Memory B cell (primary cell): ENCODE results near the gene GARIN6.
"Not testable (repeated sequence)": the region's sequence is repeated elsewhere in the genome, so short reads cannot be mapped to it uniquely, and the experiment has no call there.

Experiments used
- ATAC-seq: fragments of 150-1000 bp; cut with Tn5 transposase; 2 replicates; pipeline ENCODE4 v1.10.0; 2021; ENCODE audit warnings: low read depth, mild to moderate bottlenecking, moderate library complexity
- DNase-seq, 2 donors: peaks; one replicate each; pipeline ENCODE4 v3.0.0; 2022; ENCODE audit warnings: low spot score in 2 of 2
- H3K27ac Mint-ChIP-seq: one replicate; pipeline ENCODE4 v1.8.0; 2022; ENCODE audit warnings: mild to moderate bottlenecking, moderate library complexity, mixed read lengths
- H3K27me3 Mint-ChIP-seq: one replicate; pipeline ENCODE4 v1.8.0; 2022; ENCODE audit warnings: mixed read lengths
- H3K36me3 Mint-ChIP-seq: one replicate; pipeline ENCODE4 v1.8.0; 2022; ENCODE audit warnings: mild to moderate bottlenecking, mixed read lengths
- H3K4me1 Mint-ChIP-seq: one replicate; pipeline ENCODE4 v1.8.0; 2022; ENCODE audit warnings: mixed read lengths
- H3K4me3 Mint-ChIP-seq: one replicate; pipeline ENCODE4 v1.8.0; 2022; ENCODE audit warnings: mild to moderate bottlenecking, moderate library complexity, mixed read lengths
- H3K9me3 Mint-ChIP-seq: one replicate; pipeline ENCODE4 v1.8.0; 2022; ENCODE audit warnings: mixed read lengths

The GARIN6 gene

DNA sequence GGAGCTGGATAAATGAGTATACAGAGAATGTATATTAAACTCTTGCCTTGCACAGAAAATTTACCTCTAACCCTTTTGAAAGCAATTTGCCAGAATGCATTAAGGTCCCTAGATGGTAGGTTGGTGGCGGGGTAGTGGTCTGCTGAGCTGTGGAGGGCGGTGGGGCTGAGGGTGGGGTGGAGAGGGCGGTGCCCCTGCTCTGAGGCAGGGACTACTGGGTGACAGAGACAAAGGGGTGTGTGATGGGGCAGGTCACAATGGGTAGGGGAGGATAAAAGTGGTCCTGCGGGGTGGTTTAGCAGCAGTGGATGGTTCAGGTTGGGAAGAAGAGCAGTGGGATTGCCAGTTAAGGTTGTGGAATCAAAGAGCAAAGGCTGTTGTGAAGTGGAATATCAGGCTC, at the start of gene GARIN6:
Gene GARIN6, plus strand, starts transcription at position 301 of the 400 bp plus-strand sequence. CDS start 422 bp downstream, outside the sequence.
- no peak within 1 kb of the TSS for H3K27ac Mint-ChIP-seq
- DNase-seq (no peak), ATAC-seq (no peak)
- H3K27me3 Mint-ChIP-seq: no peaks in the 10 kb centered on the region
- no peaks in the 10 kb centered on the region for H3K36me3 Mint-ChIP-seq
- H3K4me3 Mint-ChIP-seq: no peak within 1 kb of the TSS
- no peaks in the 10 kb centered on the region for H3K9me3 Mint-ChIP-seq
- H3K4me1 Mint-ChIP-seq: no peaks in the 10 kb centered on the region

GRCh38 chr12:99598785-99599184, 48.8 kb upstream of the GARIN6 start:
- ATAC-seq (no peak), DNase-seq (no peak)
- Mint-ChIP-seq H3K9me3 (peaks cover 1% of the 10 kb centered on the region), H3K4me3 (no peak overlapping the region), H3K27ac (no peak overlapping the region), H3K4me1 (no peaks in the 10 kb centered on the region), H3K27me3 (no peaks in the 10 kb centered on the region), H3K36me3 (no peaks in the 10 kb centered on the region)

DNA sequence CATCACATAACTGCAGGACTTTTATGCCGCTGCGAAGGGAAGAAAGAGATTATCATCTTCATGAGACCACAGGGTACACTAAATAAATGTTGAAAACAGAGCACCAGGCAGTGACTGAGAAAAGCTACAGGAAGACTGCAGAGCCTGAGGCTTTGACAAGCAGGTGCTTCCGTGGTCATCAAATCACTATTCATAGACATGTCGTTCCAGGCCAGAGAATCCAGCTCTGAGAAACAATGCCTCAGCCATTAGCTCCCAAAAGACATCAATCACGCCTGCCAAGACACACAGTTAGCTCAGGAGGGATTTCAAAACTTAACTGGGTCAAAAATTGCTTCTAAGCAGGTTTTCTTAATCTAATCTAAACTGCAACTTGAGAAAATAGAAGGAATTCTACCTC, 47.2 kb upstream of the GARIN6 start:
- H3K36me3 Mint-ChIP-seq: no peaks in the 10 kb centered on the region
- no peak for DNase-seq
- H3K4me3 Mint-ChIP-seq: no peak overlapping the region

DNA sequence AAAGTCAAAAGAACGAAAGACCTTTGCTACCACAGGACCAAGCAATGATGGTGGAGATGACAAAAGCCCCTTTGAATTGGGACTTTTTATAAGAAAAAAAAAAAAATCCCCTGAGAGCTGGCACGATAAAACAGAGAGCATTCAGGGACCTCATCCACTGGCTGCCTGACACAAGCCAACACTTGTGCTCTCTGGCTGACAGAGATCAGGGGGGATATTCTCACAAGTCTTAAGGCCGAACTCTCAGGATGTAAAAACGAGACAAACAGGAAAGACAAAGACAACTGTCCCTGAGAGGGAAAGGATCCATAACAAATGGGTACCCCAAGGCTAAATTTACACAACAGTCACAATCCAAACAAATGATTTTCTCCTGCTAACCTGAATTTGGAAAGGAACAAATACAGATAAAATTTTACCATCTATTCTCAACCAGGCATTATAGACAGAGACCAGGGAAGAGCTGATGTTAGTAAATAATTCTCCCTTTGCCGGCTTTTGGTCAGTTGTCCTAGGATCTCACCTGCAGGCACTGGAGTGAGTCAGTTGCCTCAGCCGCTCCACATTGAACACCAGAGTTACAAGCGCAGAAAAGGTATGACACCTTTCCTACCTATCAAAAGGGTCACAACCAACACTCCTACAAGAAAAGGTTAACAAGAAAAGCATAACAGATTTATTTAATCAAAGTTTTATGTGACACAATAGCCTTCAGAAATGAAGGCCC, 37.9 kb upstream of the GARIN6 start:
- H3K27ac Mint-ChIP-seq: no peak overlapping the region
- no peaks in the 10 kb centered on the region for H3K27me3 Mint-ChIP-seq
- no peaks in the 10 kb centered on the region for H3K36me3 Mint-ChIP-seq
- ATAC-seq (no peak), DNase-seq (no peak)
- no peak overlapping the region for H3K4me3 Mint-ChIP-seq
- no peaks in the 10 kb centered on the region for H3K9me3 Mint-ChIP-seq
- no peaks in the 10 kb centered on the region for H3K4me1 Mint-ChIP-seq

More for the DNA sequence above, 47.2 kb upstream of the GARIN6 start:
- no peak for ATAC-seq
- H3K27me3 Mint-ChIP-seq: no peaks in the 10 kb centered on the region
- H3K9me3 Mint-ChIP-seq: peaks cover 1% of the 10 kb centered on the region
- H3K4me1 Mint-ChIP-seq: no peaks in the 10 kb centered on the region
- H3K27ac Mint-ChIP-seq: no peak overlapping the region

DNA sequence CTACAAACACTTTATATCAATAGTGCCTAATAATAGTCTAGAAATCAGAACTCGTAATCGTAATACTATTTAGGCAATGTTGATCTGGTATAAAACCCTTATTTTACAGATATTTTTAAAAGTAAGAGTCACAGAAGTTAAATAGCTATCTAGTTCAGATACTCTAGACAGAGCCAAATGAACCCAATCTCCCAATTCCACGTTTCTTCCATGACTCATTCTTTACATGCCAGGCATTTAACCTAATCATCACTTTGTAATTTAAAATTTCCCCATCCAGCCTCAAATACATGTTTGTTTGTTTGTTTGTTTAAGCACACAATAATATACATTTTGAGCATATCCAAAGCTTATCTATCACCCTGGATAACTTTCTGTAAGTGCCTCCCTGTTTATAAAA, 36.4 kb upstream of the GARIN6 start:
- ATAC-seq (no peak), DNase-seq (no peak)
- Mint-ChIP-seq H3K4me1 (no peaks in the 10 kb centered on the region), H3K4me3 (no peak overlapping the region), H3K9me3 (no peaks in the 10 kb centered on the region), H3K27ac (no peak overlapping the region), H3K27me3 (no peaks in the 10 kb centered on the region), H3K36me3 (no peaks in the 10 kb centered on the region)

DNA sequence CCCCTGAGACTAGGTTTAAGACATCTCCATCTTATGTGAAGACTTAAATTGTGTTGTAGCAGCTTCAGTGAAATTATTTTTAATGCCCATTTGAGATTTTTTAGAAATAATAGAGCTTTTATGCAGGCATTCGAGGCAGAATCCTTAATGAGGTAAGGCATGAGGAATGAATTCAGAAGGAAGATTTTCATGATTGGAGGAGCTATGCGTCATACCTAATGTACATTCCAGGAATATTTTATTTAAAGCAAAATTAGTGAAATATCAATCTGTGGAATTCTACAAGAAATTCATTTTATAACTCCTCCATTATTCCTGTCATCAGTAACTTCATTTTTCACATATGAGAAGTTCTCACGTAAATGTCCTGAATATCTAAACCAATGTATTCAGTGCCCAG, 36.0 kb upstream of the GARIN6 start:
- H3K27ac Mint-ChIP-seq: no peak overlapping the region
- H3K9me3 Mint-ChIP-seq: no peaks in the 10 kb centered on the region
- ATAC-seq: no peak
- no peak for DNase-seq
- no peak overlapping the region for H3K4me3 Mint-ChIP-seq
- no peaks in the 10 kb centered on the region for H3K4me1 Mint-ChIP-seq
- no peaks in the 10 kb centered on the region for H3K36me3 Mint-ChIP-seq
- no peaks in the 10 kb centered on the region for H3K27me3 Mint-ChIP-seq

DNA sequence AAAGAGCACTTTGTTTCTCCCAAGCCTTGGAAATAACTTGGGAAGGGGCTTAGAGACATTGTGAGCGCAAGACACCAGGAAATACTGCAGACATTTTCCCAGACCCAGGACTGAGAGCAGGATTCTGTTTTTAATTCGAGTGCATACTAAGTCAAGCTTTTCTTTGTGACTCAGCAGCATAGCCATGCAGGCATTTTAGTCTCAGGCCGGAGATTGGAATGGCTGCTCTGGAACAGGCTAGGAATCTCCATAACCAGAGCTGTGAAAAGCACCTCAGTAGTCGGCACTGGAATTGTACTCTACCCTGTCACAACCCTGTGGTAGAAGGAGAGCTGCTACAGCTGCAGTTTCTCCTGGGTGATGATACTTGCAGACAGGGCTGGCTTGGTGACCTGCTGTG, 28.9 kb upstream of the GARIN6 start:
- H3K4me1 Mint-ChIP-seq: no peaks in the 10 kb centered on the region
- ATAC-seq (no peak), DNase-seq (no peak)
- H3K36me3 Mint-ChIP-seq: no peaks in the 10 kb centered on the region
- H3K27me3 Mint-ChIP-seq: no peaks in the 10 kb centered on the region
- peaks cover 4% of the 10 kb centered on the region for H3K9me3 Mint-ChIP-seq
- H3K4me3 Mint-ChIP-seq: no peak overlapping the region
- no peak overlapping the region for H3K27ac Mint-ChIP-seq

GRCh38 chr12:99619389-99620158, 28.0 kb upstream of the GARIN6 start:
- Mint-ChIP-seq H3K4me3 (no peak overlapping the region), H3K4me1 (no peaks in the 10 kb centered on the region), H3K27me3 (no peaks in the 10 kb centered on the region), H3K27ac (no peak overlapping the region), H3K36me3 (no peaks in the 10 kb centered on the region), H3K9me3 (peaks cover 4% of the 10 kb centered on the region)
- no peak for ATAC-seq
- DNase-seq: no peak

DNA sequence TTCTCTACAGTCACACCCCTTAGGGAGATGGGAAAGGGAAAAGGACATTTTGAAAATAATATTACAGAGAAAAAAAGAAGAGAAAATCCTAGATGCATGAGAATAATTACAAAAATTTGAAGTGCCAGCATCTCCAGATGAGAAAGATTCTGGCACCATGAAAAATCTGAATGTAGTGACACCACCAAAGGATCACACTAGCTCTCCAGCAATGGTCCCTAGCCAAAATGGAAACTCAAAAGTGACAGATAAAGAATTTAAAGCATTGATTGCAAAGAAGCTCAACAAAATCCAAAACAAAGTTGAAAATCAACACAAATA, 27.4 kb upstream of the GARIN6 start:
- Mint-ChIP-seq H3K36me3 (no peaks in the 10 kb centered on the region), H3K4me3 (no peak overlapping the region), H3K9me3 (peaks cover 4% of the 10 kb centered on the region), H3K4me1 (no peaks in the 10 kb centered on the region), H3K27me3 (no peaks in the 10 kb centered on the region), H3K27ac (no peak overlapping the region)
- ATAC-seq (no peak), DNase-seq (no peak)

- H3K27ac Mint-ChIP-seq, H3K4me3 Mint-ChIP-seq, ATAC-seq, H3K9me3 Mint-ChIP-seq, H3K27me3 Mint-ChIP-seq, DNase-seq, H3K4me1 Mint-ChIP-seq, H3K36me3 Mint-ChIP-seq: not testable (repeated sequence)
Measured at GRCh38 chr12:99624591-99624990, 23.0 kb upstream of the GARIN6 start.

- no peaks in the 10 kb centered on the region for H3K36me3 Mint-ChIP-seq
- no peak for ATAC-seq
Measured at GRCh38 chr12:99627459-99627858, 20.1 kb upstream of the GARIN6 start.

GRCh38 chr12:99644629-99645028, 2.9 kb upstream of the GARIN6 start:
- Mint-ChIP-seq H3K4me1 (no peaks in the 10 kb centered on the region), H3K36me3 (no peaks in the 10 kb centered on the region)

More at GRCh38 chr12:99627459-99627858, 20.1 kb upstream of the GARIN6 start:
- Mint-ChIP-seq H3K4me1 (no peaks in the 10 kb centered on the region), H3K27ac (no peak overlapping the region), H3K9me3 (peaks cover 1% of the 10 kb centered on the region), H3K27me3 (no peaks in the 10 kb centered on the region), H3K4me3 (no peak overlapping the region)
- no peak for DNase-seq

GRCh38 chr12:99648183-99648582, 630 bp downstream of the GARIN6 start:
- DNase-seq: no peak
- no peak for ATAC-seq
- Mint-ChIP-seq H3K4me3 (no peak overlapping the region), H3K36me3 (no peaks in the 10 kb centered on the region), H3K4me1 (no peaks in the 10 kb centered on the region), H3K27me3 (no peaks in the 10 kb centered on the region), H3K27ac (no peak overlapping the region), H3K9me3 (no peaks in the 10 kb centered on the region)

More at GRCh38 chr12:99644629-99645028, 2.9 kb upstream of the GARIN6 start:
- no peak for ATAC-seq
- H3K27ac Mint-ChIP-seq: no peak overlapping the region
- no peaks in the 10 kb centered on the region for H3K27me3 Mint-ChIP-seq
- no peak for DNase-seq
- H3K4me3 Mint-ChIP-seq: no peak overlapping the region
- no peaks in the 10 kb centered on the region for H3K9me3 Mint-ChIP-seq

- no peaks in the 10 kb centered on the region for H3K27me3 Mint-ChIP-seq
- ATAC-seq: no peak
- no peaks in the 10 kb centered on the region for H3K9me3 Mint-ChIP-seq
- no peak overlapping the region for H3K27ac Mint-ChIP-seq
- H3K4me1 Mint-ChIP-seq: no peaks in the 10 kb centered on the region
- no peak for DNase-seq
- H3K4me3 Mint-ChIP-seq: no peak overlapping the region
- H3K36me3 Mint-ChIP-seq: no peaks in the 10 kb centered on the region
Measured at GRCh38 chr12:99649551-99649950, 2.0 kb downstream of the GARIN6 start.
